Activated CD4-positive, CD25-positive, alpha-beta regulatory T cell (primary cell): ENCODE measurements around the gene SUCLG1.
"Not testable (repeated sequence)": the region's sequence is repeated elsewhere in the genome, so short reads cannot be mapped to it uniquely, and the experiment has no call there.

Source experiments
- DNase-seq, 4 experiments: peaks; one replicate each; lab custom pipeline; 2025; lab: John Stamatoyannopoulos, UW

Gene SUCLG1

GRCh38 chr2:84459018-84459943 is at the start of gene SUCLG1:
SUCLG1 (minus strand) TSS chr2:84459280; CDS start chr2:84459269, 11 bp downstream.
- peak; percentile 69 to 78 (median 75) for DNase-seq

DNA sequence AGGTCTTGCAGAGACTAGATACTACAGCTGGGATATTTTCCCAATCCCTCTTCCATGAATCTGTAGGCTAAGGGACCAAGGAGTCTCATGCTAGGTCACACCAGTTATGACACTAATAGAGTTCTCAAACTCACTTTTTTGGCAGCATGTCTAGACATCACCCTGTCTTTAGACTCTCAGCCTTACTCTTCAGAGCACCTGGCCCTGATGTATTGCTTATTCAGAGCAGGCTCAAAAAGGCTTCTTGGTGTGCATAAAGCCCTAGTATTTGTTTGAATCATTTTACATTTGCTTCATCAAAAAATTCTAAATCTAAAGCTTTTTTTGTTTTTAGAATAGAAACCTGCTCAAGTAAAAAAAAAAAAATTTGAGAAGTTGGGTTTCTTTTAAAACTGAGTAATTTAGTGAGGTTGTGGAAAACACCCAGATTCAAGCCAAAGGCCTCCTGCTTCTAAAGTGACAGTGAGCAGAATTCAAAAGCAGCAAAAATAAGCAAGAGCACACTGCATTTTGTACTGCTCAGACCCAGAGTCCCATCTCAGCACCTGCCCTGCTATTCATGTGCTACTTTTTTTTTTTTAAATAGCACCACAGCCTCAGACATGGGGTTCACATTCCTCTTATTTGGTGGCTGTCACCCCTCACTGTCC is 39.2 kb upstream of the SUCLG1 start:
- no peak for DNase-seq

DNA sequence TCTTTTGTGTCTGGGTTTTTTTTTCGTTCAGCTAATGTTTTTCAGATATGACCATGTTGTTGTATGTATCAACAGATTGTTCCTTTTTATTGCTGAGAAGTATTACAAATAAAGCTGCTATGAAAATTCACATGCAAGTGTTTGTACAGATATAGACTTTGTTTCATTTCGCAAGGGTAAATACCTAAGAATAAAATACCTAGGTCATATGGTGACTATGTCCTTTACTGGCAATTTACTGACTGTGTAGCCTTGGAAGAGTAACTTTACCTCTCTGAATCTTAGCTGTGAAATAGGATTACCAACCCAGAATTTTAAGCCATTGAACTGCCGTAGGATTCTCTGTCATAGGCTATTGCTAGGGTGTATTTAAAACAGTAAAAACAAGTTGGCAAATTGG is 38.2 kb upstream of the SUCLG1 start:
- no peak for DNase-seq

- DNase-seq = no peak
Measured at GRCh38 chr2:84496386-84496785, 37.3 kb upstream of the SUCLG1 start.

- peak in 1 of 4 experiments; percentile 3 for DNase-seq
Measured at GRCh38 chr2:84495539-84496146, 36.6 kb upstream of the SUCLG1 start.

- no peak for DNase-seq
Measured at GRCh38 chr2:84494070-84494469, 35.0 kb upstream of the SUCLG1 start.

GRCh38 chr2:84493514-84493913 is 34.4 kb upstream of the SUCLG1 start:
- DNase-seq = no peak

DNA sequence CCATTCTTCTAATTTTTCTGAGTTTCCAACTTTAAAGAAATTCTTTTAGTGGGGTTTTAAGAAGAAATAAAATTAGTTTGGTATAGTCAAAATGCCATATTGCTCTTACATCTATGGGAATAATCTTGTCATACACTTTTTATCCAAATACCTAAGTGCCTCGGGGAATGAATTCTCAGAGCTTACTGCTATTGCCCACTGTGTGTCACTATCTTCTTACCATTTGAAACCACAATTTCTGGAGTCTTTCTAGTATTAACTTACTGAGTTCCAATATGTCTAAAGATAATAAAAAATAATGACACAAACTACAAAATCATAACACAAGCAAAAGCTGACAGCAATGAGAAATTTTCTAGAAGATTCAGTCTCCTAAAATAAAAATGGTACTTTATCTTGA is 33.5 kb upstream of the SUCLG1 start:
- DNase-seq = no peak

DNA sequence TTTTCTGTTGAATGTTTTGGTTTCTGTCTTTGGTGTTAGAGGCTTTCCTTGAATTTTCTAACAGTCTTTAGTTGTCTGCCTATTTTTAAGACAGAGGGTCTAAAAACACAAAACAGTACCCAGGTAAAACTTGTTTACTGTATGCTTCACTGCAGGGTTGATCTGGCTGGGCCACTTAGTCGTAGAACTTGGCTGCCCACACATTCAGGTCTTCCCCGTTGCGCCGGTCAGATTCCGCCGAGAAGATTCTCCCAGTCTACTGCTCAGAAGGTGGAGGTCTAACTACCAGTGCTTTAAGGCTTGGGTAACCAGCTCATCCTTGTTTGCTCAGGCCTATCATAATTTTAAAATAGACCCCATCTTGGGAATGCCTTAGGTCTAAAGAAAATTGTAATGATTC is 32.7 kb upstream of the SUCLG1 start:
- DNase-seq = no peak

GRCh38 chr2:84491256-84491655 is 32.2 kb upstream of the SUCLG1 start:
- no peak for DNase-seq

DNA sequence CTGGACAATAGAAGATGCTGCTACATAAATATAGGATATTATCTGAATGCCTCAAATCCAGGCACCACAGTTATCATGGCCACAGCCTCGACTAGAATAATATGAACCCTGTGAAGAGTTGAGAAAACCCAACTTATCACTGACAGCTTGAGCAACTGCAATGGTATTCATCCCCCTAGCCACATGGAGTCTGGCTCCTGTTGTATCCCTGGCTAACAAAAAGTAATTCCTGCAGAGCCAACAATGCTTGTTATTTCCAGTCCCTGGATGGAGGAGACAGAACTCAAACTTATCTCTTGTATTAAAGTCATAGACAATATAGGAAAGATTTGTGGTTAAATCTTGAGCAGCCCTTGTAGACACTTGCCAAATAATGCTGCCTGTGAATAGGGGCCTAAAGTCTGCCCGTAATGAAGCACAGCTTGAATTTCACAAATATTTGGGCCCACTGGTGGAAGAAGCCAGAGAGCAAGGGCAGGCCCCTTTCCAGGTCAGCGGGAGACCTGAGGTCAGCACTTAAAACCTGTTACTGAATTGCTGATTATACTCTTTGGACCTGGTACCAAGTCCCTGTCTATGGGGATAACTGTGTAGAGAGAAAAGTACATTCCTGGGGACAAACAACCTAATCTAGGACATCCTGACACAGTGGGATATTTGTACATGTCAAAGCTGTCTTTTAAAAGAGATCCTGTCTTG is 28.4 kb upstream of the SUCLG1 start:
- DNase-seq = no peak

DNA sequence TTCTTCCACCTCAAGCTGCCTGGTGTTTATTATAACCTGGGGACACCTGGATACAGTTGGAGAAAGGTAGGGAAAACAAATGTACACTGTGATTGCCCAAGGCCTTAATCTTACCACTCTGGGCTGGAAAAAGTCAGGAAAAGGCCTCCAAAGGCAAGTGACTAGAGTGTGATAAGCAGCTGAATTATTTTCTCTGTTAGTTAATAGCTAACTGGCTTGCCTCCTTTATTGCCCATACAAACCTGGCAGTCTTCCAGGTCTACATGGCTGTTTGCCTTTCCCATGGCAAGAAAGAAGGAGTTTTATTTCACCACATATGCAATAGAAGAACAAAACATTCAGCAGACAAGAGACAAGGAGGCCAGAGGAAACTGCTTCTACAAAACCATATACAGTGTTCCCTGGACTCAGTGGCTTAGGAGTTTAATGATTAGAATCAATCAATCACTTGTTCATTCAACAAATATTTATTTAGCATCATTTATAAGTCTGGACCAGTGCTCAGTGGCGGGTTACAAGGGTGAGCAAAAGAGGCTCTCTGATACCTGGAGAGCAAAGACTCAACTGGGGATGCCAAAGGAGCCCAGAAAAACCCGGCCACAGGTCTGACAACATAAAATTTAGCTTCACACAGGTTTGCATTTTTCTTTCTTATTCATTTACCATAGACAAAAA is 27.5 kb upstream of the SUCLG1 start:
- DNase-seq = no peak

GRCh38 chr2:84483320-84483719 is 24.2 kb upstream of the SUCLG1 start:
- DNase-seq = no peak

- DNase-seq = no peak
Measured at GRCh38 chr2:84482603-84483002, 23.5 kb upstream of the SUCLG1 start.

GRCh38 chr2:84481702-84482101 is 22.6 kb upstream of the SUCLG1 start:
- no peak for DNase-seq

DNA sequence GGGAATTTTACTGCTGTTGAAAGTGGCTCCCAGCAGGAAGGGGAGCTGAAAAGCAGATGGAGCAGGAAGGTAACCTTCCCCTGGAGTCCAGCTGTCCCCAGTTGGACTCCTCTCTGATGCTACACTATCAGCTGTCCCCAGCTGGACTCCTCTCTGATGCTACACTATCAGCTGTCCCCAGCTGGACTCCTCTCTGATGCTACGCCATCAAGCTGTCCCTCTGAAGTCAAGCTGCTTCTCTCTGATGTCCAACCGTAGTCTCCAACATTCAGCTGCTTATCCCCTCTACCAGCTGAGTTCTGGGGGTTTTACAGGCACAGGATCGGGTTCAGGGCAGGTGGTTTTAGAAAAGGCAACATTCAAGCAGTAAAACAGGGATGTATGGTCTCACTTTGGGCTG is 19.8 kb upstream of the SUCLG1 start:
- DNase-seq = no peak

DNA sequence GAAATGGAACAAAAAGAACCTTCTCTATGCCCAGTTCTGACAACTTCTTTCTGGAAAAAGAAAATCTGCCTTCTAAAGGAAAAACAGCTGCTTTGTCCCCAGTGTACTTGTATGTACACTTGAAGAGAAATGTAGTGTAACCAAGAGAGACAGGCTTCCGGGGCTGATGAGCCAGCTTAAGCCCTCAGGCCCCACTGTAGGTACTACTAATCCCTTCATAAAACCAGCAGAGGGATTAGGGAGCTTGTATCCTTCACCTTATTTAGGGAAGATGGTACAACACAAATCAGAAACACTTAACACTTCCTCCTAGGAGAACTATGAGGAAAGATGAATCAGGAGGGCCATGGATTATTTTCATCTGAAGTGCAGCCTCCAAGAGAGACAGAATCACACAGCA is 18.8 kb upstream of the SUCLG1 start:
- DNase-seq = no peak

GRCh38 chr2:84474176-84474575 is 15.1 kb upstream of the SUCLG1 start:
- DNase-seq = no peak

GRCh38 chr2:84472856-84473565 is 13.9 kb upstream of the SUCLG1 start:
- DNase-seq = no peak

DNA sequence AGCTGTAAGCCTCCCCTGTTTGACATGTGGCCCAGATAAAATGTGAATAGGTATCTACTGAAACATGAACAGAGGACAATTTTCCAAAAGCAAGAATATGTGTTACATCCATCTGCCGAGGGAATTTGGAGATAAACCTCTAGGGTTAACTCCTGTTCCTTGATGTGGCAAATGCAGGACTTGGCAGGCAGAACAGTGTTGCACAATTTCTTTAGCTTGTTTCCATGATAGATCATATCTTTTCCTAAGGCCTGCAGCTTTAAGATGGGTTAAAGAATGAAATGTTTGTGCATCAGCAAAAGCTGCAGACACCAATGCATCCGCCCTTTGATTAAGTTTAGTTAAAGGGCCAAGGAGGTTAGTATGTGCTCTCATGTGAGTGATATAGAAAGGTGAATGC is 13.3 kb upstream of the SUCLG1 start:
- DNase-seq = not testable (repeated sequence)

DNA sequence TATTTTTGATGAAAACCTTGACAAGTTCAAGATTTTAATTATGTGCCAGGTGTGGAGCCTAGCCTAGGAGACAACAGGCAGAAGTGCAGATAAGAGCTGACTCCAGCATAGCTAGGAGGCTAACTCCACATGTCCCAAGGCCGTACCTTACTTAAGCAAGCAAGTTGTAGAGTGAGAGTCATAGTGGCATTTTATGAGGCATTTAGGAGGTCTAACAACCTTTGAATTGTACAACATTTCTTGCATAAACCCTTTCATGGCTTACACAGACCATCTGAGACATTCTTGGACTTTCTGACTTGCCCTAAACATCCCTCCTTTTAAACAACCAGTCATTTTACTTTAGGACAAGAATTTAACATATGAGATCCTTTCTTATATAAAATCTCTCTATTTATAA is 8.3 kb upstream of the SUCLG1 start:
- DNase-seq = no peak
